Activated T-helper 2 cell treated with anti-CD3 and anti-CD28 coated beads, Interferon-gamma antibody, Interleukin-2, Interleukin-4, amounts not matched to agents 10 μg/mL and 5 μg/mL and 100 μg/mL, durations not matched to agents 14 hours and 24 hours and 36 hours (primary cell): ENCODE results near the gene TOGARAM1. TPM values are rescaled to one million over a fixed set of nuclear protein-coding genes. Genes with fewer than 3 reads are reported as not detected.
A peak's percentile ranks its signal among the peaks of the same experiment; 100 is the strongest.

Source experiments
- DNase-seq: peaks from one replicate; pipeline ENCODE4 v3.0.0; 2021; ENCODE audit warnings: low spot score
- H3K27ac Mint-ChIP-seq: one replicate; pipeline ENCODE4 v1.8.0; 2021; ENCODE audit warnings: mixed read lengths
- H3K27me3 Mint-ChIP-seq: one replicate; pipeline ENCODE4 v1.8.0; 2021; ENCODE audit warnings: low read depth, mixed read lengths
- H3K36me3 Mint-ChIP-seq: one replicate; pipeline ENCODE4 v1.8.0; 2021; ENCODE audit warnings: low read depth, mixed read lengths
- H3K4me1 Mint-ChIP-seq: one replicate; pipeline ENCODE4 v1.8.0; 2021; ENCODE audit warnings: low read depth, mixed read lengths
- H3K4me3 Mint-ChIP-seq: one replicate; pipeline ENCODE4 v1.8.0; 2021; ENCODE audit warnings: low read depth, mild to moderate bottlenecking, moderate library complexity, mixed read lengths
- H3K9me3 Mint-ChIP-seq: one replicate; pipeline ENCODE4 v1.8.0; 2021; ENCODE audit warnings: mixed read lengths
- intact Hi-C: fragments of 100-400 bp; cut with micrococcal nuclease; formaldehyde crosslinking; loops from one replicate; pipeline ENCODE4 v1.15.1; 2023
- total RNA-seq: library from RNA; stranded (reverse); gene quantifications from 2 replicates; pipeline ENCODE4 v1.2.3, GENCODE V29; 2022

Gene TOGARAM1
- total RNA-seq, 1 donor from 2014 or later: 7.3 TPM

- intact Hi-C loops: no loop called here
- Mint-ChIP-seq H3K4me1 (peaks cover 59% of the 10 kb centered on the region), H3K27me3 (no peaks in the 10 kb centered on the region), H3K36me3 (peaks cover 50% of the 10 kb centered on the region), H3K9me3 (peaks cover 21% of the 10 kb centered on the region), H3K4me3 (peak overlapping the region; percentile 50), H3K27ac (no peak overlapping the region)
- no peak for DNase-seq
These were observed 4.8 kb downstream of the TOGARAM1 start for GRCh38 chr14:44966601-44967336.

GRCh38 chr14:44968714-44969113 lies 6.7 kb downstream of the TOGARAM1 start:
- Mint-ChIP-seq H3K4me1 (peaks cover 66% of the 10 kb centered on the region), H3K36me3 (peaks cover 57% of the 10 kb centered on the region), H3K9me3 (peaks cover 23% of the 10 kb centered on the region), H3K27me3 (no peaks in the 10 kb centered on the region), H3K27ac (no peak overlapping the region), H3K4me3 (no peak overlapping the region)
- intact Hi-C loops: no loop called here
- DNase-seq: no peak

GRCh38 chr14:44970907-44971306 lies 8.9 kb downstream of the TOGARAM1 start:
- intact Hi-C loops: no loop called here
- Mint-ChIP-seq H3K4me1 (peaks cover 53% of the 10 kb centered on the region), H3K36me3 (peaks cover 51% of the 10 kb centered on the region), H3K27ac (no peak overlapping the region), H3K27me3 (no peaks in the 10 kb centered on the region), H3K9me3 (peaks cover 23% of the 10 kb centered on the region), H3K4me3 (no peak overlapping the region)
- no peak for DNase-seq

GRCh38 chr14:44971459-44971858 lies 9.5 kb downstream of the TOGARAM1 start:
- no peak for DNase-seq
- H3K9me3 Mint-ChIP-seq: peaks cover 23% of the 10 kb centered on the region
- no peak overlapping the region for H3K4me3 Mint-ChIP-seq
- H3K4me1 Mint-ChIP-seq: peaks cover 57% of the 10 kb centered on the region
- no peak overlapping the region for H3K27ac Mint-ChIP-seq
- no peaks in the 10 kb centered on the region for H3K27me3 Mint-ChIP-seq
- peaks cover 54% of the 10 kb centered on the region for H3K36me3 Mint-ChIP-seq
- intact Hi-C loops: no loop called here

GRCh38 chr14:44979273-44979672 lies 17.3 kb downstream of the TOGARAM1 start:
- Mint-ChIP-seq H3K9me3 (no peaks in the 10 kb centered on the region), H3K27me3 (no peaks in the 10 kb centered on the region), H3K27ac (no peak overlapping the region), H3K4me1 (peaks cover 19% of the 10 kb centered on the region), H3K36me3 (peaks cover 3% of the 10 kb centered on the region), H3K4me3 (no peak overlapping the region)
- intact Hi-C loops: no loop called here
- DNase-seq: no peak

GRCh38 chr14:44979740-44980356 lies 17.9 kb downstream of the TOGARAM1 start:
- DNase-seq: no peak
- Mint-ChIP-seq H3K9me3 (no peaks in the 10 kb centered on the region), H3K27me3 (no peaks in the 10 kb centered on the region), H3K4me1 (peaks cover 19% of the 10 kb centered on the region), H3K36me3 (peaks cover 3% of the 10 kb centered on the region), H3K4me3 (no peak overlapping the region), H3K27ac (no peak overlapping the region)
- intact Hi-C loops: no loop called here

GRCh38 chr14:44981198-44981597 lies 19.2 kb downstream of the TOGARAM1 start:
- Mint-ChIP-seq H3K27ac (no peak overlapping the region), H3K27me3 (no peaks in the 10 kb centered on the region), H3K4me3 (no peak overlapping the region), H3K9me3 (no peaks in the 10 kb centered on the region), H3K36me3 (peaks cover 1% of the 10 kb centered on the region), H3K4me1 (peaks cover 17% of the 10 kb centered on the region)
- no peak for DNase-seq
- intact Hi-C loops: no loop called here

GRCh38 chr14:44982594-44982993 lies 20.6 kb downstream of the TOGARAM1 start:
- H3K9me3 Mint-ChIP-seq: no peaks in the 10 kb centered on the region
- no peak for DNase-seq
- intact Hi-C loops: loop anchor here (2.0 kb wide), 1 partner anchor 20 kb away; the partner anchor contains the start of gene TOGARAM1
- no peaks in the 10 kb centered on the region for H3K36me3 Mint-ChIP-seq
- peaks cover 16% of the 10 kb centered on the region for H3K4me1 Mint-ChIP-seq
- H3K27me3 Mint-ChIP-seq: no peaks in the 10 kb centered on the region
- no peak overlapping the region for H3K4me3 Mint-ChIP-seq
- H3K27ac Mint-ChIP-seq: peak overlapping the region; percentile 26

- Mint-ChIP-seq H3K4me3 (no peak overlapping the region), H3K27me3 (no peaks in the 10 kb centered on the region), H3K4me1 (peaks cover 1% of the 10 kb centered on the region), H3K36me3 (no peaks in the 10 kb centered on the region), H3K9me3 (no peaks in the 10 kb centered on the region), H3K27ac (no peak overlapping the region)
- DNase-seq: no peak
- intact Hi-C loops: no loop called here
These were observed 26.7 kb downstream of the TOGARAM1 start for GRCh38 chr14:44988694-44989093.

- Mint-ChIP-seq H3K4me1 (peaks cover 1% of the 10 kb centered on the region), H3K9me3 (no peaks in the 10 kb centered on the region), H3K4me3 (no peak overlapping the region), H3K27ac (no peak overlapping the region), H3K27me3 (no peaks in the 10 kb centered on the region), H3K36me3 (no peaks in the 10 kb centered on the region)
- no peak for DNase-seq
- intact Hi-C loops: no loop called here
These were observed 27.8 kb downstream of the TOGARAM1 start for GRCh38 chr14:44989497-44990440.

- intact Hi-C loops: no loop called here
- DNase-seq: no peak
- H3K4me1 Mint-ChIP-seq: peaks cover 1% of the 10 kb centered on the region
- no peaks in the 10 kb centered on the region for H3K27me3 Mint-ChIP-seq
- H3K9me3 Mint-ChIP-seq: no peaks in the 10 kb centered on the region
- no peak overlapping the region for H3K27ac Mint-ChIP-seq
- no peaks in the 10 kb centered on the region for H3K36me3 Mint-ChIP-seq
- no peak overlapping the region for H3K4me3 Mint-ChIP-seq
These were observed 28.5 kb downstream of the TOGARAM1 start for GRCh38 chr14:44990533-44990932.

GRCh38 chr14:44995196-44995595 lies 33.2 kb downstream of the TOGARAM1 start:
- no peaks in the 10 kb centered on the region for H3K9me3 Mint-ChIP-seq
- H3K36me3 Mint-ChIP-seq: peaks cover 17% of the 10 kb centered on the region
- intact Hi-C loops: no loop called here
- no peak overlapping the region for H3K27ac Mint-ChIP-seq
- DNase-seq: no peak
- peaks cover 2% of the 10 kb centered on the region for H3K4me1 Mint-ChIP-seq
- no peak overlapping the region for H3K4me3 Mint-ChIP-seq
- no peaks in the 10 kb centered on the region for H3K27me3 Mint-ChIP-seq
